Prostate gland (tissue), 2 donors: ENCODE results near the gene PRR20B.
"Not testable (repeated sequence)": the region's sequence is repeated elsewhere in the genome, so short reads cannot be mapped to it uniquely, and the experiment has no call there.

ENCODE experiments used
- CTCF ChIP-seq, 4 experiments: fragments of 200-600 bp in 2 of 4; fragments of 450-650 bp in 2 of 4; sonication (generic) in 2 of 4; IDR thresholded peaks; 1 replicate in 3 of 4; 2 replicates in 1 of 4; pipeline ENCODE4 v1.5.1; 2016 to 2019; ENCODE audit warnings: antibody characterized with exemption in 4 of 4, mild to moderate bottlenecking in 2 of 4, moderate library complexity in 2 of 4
- POLR2A ChIP-seq: fragments of 450-650 bp; IDR thresholded peaks from one replicate; pipeline ENCODE4 v1.6.1; 2016; ENCODE audit warnings: antibody characterized with exemption, mild to moderate bottlenecking
- POLR2AphosphoS5 ChIP-seq: sonication (generic); formaldehyde crosslinking; IDR thresholded peaks from one replicate; pipeline ENCODE4 v1.6.1; 2017; ENCODE audit warnings: antibody characterized with exemption

- not testable (repeated sequence) for TF ChIP-seq CTCF (IDR thresholded peaks at IDR 0.05); POLR2AphosphoS5; POLR2A
Measured at GRCh38 chr13:57140235-57140968, 6.9 kb upstream of the PRR20B start, which contains the start of gene PRR20A.
